Heart left ventricle (tissue), 13 donors: ENCODE results near the gene NALCN.

Experiments
- CTCF ChIP-seq, 12 donors: fragments of 200-600 bp; sonication (generic) in 4 of 12; IDR thresholded peaks; one replicate each; pipeline versions ENCODE4 v1.5.0 to v1.8.0; 2018 to 2022; ENCODE audit warnings: antibody characterized with exemption in 12 of 12, mild to moderate bottlenecking in 5 of 12
- POLR2A ChIP-seq, 2 donors: fragments of 450-650 bp; IDR thresholded peaks; one replicate each; pipeline ENCODE4 v1.6.1; 2017; ENCODE audit warnings: antibody characterized with exemption in 2 of 2, mild to moderate bottlenecking in 2 of 2, moderate library complexity in 2 of 2
- donor health status: ischemic (EF 13 %, LVEDD 7.1; RV severe dilation, severe dysfunction).
- donor health status: DM: no; HTN: yes; CAD: no.
- donor health status: DM: no; HTN: no; CAD: no.
- donor health status: ischemic (EF 25% LVEDD 6.9; RV normal size, moderate dysfunction).
- donor health status: ischemic (EF 25% LVEDD 5.7; RV mildly dilated, moderate dysfunction).
- donor health status: ischemic (EF 35%, LVEDD 5.7; RV mildly dilated, moderate dysfunction).
- donor health status: nonischemic (EF 11% LVEDD 7.7; RV severe dilation, severe dysfunction).
- donor health status: DM: yes; HTN: yes; CAD: no.
- donor health status: PGD.
- donor health status: ischemic (EF 29% LVEDD 5.4; RV normal size, mild dysfunction).
- donor health status: nonischemic (EF 23%, LVEDD 6.1; RV moderate dilation, normal function).

GRCh38 chr13:101323601-101324000 lies 92.7 kb downstream of the NALCN start:
- no peak for TF ChIP-seq CTCF (IDR thresholded peaks at IDR 0.05)
- no peak for TF ChIP-seq POLR2A (IDR thresholded peaks at IDR 0.05)
